Nephron (organoid): ENCODE data around the gene STK16.

ENCODE experiments used
- H3K27ac Mint-ChIP-seq, 3 experiments: 2 replicates each; pipeline ENCODE4 v1.8.0; 2020; ENCODE audit warnings: mixed read lengths in 3 of 3, mild to moderate bottlenecking in 2 of 3, moderate library complexity in 1 of 3
- H3K27me3 Mint-ChIP-seq: 2 replicates; pipeline ENCODE4 v1.8.0; 2021; ENCODE audit warnings: low read depth, mild to moderate bottlenecking, moderate library complexity, mixed read lengths
- H3K36me3 Mint-ChIP-seq: 2 replicates; pipeline ENCODE4 v1.8.0; 2020; ENCODE audit warnings: low read depth, mixed read lengths
- H3K4me1 Mint-ChIP-seq: 2 replicates; pipeline ENCODE4 v1.8.0; 2020; ENCODE audit warnings: mixed read lengths
- H3K4me3 Mint-ChIP-seq, 3 experiments: 2 replicates each; pipeline ENCODE4 v1.8.0; 2020; ENCODE audit warnings: mild to moderate bottlenecking in 3 of 3, mixed read lengths in 3 of 3, moderate library complexity in 2 of 3
- H3K9me3 Mint-ChIP-seq: 2 replicates; pipeline ENCODE4 v1.8.0; 2020; ENCODE audit warnings: mixed read lengths
- TF ChIP-seq, protein P1 (sequence below), 3 experiments: fragments of 200-600 bp; sonication (generic); IDR thresholded peaks; one replicate each; pipeline ENCODE4 v1.5.0; 2021; ENCODE audit warnings: antibody characterized with exemption in 3 of 3; ENCODE audit not compliant: unreplicated experiment in 3 of 3

Gene STK16

DNA sequence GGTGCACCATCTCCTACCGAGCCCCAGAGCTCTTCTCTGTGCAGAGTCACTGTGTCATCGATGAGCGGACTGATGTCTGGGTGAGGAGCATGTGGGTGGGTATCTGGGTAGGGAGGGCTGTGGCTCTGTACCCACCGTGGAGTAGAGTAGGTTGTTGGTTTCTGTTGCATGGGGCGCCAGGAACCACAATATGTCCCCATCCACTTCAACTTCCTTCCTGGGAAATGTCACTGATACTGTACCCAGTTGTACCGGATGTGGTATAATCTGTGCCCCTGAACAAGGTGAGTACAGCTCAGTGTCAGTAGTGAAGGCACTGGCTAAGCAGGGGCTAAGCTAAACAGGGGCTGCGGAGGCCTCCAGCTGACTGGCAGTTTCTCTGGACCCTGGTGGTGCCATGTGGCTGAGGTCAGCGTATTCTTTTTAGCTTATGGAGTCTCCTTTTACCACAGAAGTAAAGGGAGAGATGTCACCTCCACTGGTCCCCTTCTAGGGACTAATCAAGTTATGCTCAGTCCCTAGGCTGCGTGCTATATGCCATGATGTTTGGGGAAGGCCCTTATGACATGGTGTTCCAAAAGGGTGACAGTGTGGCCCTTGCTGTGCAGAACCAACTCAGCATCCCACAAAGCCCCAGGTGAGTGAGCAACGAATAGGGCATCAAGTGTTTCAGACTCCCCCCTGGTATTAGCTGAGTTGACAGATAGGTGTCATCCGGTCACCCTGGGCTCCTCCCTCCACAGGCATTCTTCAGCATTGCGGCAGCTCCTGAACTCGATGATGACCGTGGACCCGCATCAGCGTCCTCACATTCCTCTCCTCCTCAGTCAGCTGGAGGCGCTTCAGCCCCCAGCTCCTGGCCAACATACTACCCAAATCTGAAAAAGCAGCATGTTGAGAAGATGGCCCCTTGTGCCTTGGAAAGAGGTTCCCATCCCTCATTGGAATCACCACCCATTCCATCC, 2.7 kb downstream of the STK16 start:
- Mint-ChIP-seq H3K9me3 (no peaks in the 10 kb centered on the region), H3K36me3 (no peaks in the 10 kb centered on the region), H3K27me3 (peaks cover 28% of the 10 kb centered on the region), H3K4me1 (peaks cover 40% of the 10 kb centered on the region), H3K27ac (peak overlapping the region in 2 of 3 experiments; percentile 98 to 99), H3K4me3 (peak overlapping the region; percentile 32 to 66 (median 58))
- TF ChIP-seq, protein P1, sequence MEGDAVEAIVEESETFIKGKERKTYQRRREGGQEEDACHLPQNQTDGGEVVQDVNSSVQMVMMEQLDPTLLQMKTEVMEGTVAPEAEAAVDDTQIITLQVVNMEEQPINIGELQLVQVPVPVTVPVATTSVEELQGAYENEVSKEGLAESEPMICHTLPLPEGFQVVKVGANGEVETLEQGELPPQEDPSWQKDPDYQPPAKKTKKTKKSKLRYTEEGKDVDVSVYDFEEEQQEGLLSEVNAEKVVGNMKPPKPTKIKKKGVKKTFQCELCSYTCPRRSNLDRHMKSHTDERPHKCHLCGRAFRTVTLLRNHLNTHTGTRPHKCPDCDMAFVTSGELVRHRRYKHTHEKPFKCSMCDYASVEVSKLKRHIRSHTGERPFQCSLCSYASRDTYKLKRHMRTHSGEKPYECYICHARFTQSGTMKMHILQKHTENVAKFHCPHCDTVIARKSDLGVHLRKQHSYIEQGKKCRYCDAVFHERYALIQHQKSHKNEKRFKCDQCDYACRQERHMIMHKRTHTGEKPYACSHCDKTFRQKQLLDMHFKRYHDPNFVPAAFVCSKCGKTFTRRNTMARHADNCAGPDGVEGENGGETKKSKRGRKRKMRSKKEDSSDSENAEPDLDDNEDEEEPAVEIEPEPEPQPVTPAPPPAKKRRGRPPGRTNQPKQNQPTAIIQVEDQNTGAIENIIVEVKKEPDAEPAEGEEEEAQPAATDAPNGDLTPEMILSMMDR (IDR thresholded peaks at IDR 0.05; ENCODE audit: unreplicated experiment in 3 of 3) = no peak

DNA sequence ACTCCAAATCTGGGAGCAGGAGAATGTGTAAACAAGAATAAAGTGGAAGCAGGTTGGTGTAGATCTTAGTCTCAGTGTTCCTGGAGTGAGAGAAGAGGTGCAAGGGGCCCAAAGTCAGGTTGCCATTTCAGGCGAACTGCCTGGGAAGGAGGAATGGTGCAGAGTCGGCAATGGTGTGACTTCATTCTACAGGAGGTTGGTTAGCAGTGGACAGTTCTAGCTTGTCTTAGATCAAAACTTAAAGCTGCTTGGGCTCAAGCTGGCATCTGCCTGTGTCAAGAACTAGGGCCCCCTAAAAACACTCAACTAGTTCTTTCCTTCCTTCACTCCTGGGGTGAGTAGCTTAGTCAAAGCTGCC, 3.5 kb downstream of the STK16 start:
- H3K27me3 Mint-ChIP-seq = peaks cover 35% of the 10 kb centered on the region
- H3K27ac Mint-ChIP-seq = peak overlapping the region; percentile 98 to 99 (median 98)
- H3K4me1 Mint-ChIP-seq = peaks cover 42% of the 10 kb centered on the region
- H3K36me3 Mint-ChIP-seq = no peaks in the 10 kb centered on the region
- H3K4me3 Mint-ChIP-seq = peak overlapping the region; percentile 59 to 68 (median 60)
- TF ChIP-seq, protein P1 (IDR thresholded peaks at IDR 0.05; ENCODE audit: unreplicated experiment in 3 of 3) = no peak
- no peaks in the 10 kb centered on the region for H3K9me3 Mint-ChIP-seq

DNA sequence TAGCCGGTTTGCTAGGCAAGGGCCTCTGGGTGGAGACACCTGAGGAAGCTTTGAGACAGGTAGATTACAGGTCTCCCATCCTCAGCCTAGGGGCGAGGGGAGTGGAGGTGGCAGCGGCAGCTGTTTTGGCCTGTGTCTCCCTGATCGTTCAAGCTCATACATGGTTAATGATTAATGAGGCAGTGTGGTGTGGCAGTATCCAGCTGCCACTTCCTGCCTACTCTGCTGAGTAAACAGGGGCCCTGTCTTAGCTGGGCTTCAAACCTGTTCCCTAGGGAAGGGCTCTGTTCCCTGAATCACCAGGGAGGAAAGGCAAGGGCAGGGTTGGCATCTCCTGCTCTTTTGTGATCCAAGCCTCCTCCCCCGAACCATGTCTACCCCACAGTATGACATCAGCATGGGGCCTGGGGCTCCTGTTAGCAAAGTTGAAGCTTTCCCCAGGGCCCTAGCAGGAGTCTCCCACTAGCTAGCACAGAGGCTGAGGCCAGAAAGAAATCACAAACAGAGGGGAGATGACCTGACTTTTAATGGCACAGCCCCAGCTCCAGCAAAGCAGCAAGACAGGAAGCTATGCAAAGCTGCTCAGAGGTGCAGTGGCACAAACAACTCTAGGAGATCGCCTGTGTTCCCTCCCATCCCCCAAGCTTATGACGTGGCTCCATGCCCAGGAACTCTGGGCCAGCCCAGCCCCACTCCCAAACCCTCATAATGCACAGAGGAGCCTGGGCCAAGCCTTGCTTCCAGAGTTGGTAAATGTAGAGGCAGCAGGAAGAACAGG, 4.1 kb downstream of the STK16 start:
- H3K36me3 Mint-ChIP-seq = no peaks in the 10 kb centered on the region
- H3K4me1 Mint-ChIP-seq = peaks cover 42% of the 10 kb centered on the region
- H3K27me3 Mint-ChIP-seq = peaks cover 37% of the 10 kb centered on the region
- H3K9me3 Mint-ChIP-seq = no peaks in the 10 kb centered on the region
- TF ChIP-seq, protein P1 (IDR thresholded peaks at IDR 0.05; ENCODE audit: unreplicated experiment in 3 of 3) = no peak
- H3K27ac Mint-ChIP-seq = peak overlapping the region; percentile 98 to 99 (median 98)
- peak overlapping the region; percentile 59 to 68 (median 60) for H3K4me3 Mint-ChIP-seq

DNA sequence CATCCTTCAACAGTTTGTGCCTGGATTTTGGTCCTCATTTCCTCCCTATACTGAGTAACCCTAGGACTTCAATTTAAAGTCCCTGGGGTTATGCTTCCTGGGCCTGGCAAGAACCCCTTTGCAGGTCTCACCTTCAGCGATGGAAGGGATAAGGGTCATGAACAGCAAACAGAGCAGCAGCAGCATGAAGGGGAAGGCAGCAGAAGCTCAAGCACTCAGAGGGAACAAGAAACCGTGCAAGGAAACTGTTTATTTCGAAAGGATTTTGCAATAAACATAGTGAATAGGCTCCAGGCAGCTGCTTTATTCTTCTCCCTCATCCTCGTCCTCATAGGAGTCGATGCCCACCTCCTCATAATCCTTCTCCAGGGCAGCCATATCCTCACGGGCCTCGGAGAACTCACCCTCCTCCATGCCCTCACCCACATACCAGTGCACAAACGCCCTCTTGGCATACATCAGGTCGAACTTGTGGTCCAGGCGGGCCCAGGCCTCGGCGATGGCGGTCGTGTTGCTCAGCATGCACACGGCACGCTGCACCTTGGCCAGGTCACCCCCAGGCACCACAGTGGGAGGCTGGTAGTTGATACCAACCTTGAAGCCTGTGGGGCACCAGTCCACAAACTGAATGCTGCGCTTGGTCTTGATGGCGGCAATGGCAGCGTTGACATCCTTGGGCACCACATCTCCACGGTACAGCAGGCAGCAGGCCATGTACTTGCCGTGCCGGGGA, 4.9 kb downstream of the STK16 start:
- peak overlapping the region in 2 of 3 experiments; percentile 59 to 68 for H3K4me3 Mint-ChIP-seq
- no peaks in the 10 kb centered on the region for H3K9me3 Mint-ChIP-seq
- TF ChIP-seq, protein P1 (IDR thresholded peaks at IDR 0.05; ENCODE audit: unreplicated experiment in 3 of 3) = no peak
- H3K27ac Mint-ChIP-seq = peak overlapping the region; percentile 98 to 99 (median 98)
- H3K4me1 Mint-ChIP-seq = peaks cover 49% of the 10 kb centered on the region
- H3K27me3 Mint-ChIP-seq = peaks cover 46% of the 10 kb centered on the region
- H3K36me3 Mint-ChIP-seq = no peaks in the 10 kb centered on the region

DNA sequence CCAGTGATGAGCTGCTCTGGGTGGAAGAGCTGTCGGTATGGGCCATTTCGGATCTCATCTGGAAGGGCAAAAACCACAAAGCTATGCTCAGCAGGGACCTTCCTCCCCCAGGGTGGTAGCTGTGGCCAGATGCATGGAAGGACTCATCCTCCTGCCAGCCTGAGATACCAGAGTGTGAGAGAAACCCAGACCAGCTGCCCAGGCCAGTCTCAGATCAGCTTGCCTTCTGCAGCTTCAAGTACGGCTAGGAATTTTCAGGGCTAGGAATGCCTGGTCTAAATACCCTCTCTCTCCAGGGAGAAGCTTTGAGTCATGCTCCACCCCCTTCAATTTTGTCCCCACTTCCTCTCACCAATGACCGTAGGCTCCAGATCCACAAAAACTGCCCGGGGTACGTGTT, 6.4 kb downstream of the STK16 start:
- Mint-ChIP-seq H3K9me3 (no peaks in the 10 kb centered on the region), H3K4me1 (peaks cover 49% of the 10 kb centered on the region), H3K27ac (peak overlapping the region in 1 of 3 experiments; percentile 68), H3K36me3 (no peaks in the 10 kb centered on the region), H3K27me3 (peaks cover 60% of the 10 kb centered on the region), H3K4me3 (peak overlapping the region; percentile 15 to 56 (median 51))
- TF ChIP-seq, protein P1 (IDR thresholded peaks at IDR 0.05; ENCODE audit: unreplicated experiment in 3 of 3) = no peak
